SU-DHL-6 (cell line): ENCODE measurements around the gene C9orf40.

ENCODE experiments used
- H2AFZ ChIP-seq: fragments of 200-600 bp; sonication (generic); 2 replicates; pipeline ENCODE4 v1.6.1; 2014; ENCODE audit warnings: low read depth, mild to moderate bottlenecking, moderate library complexity, mixed read lengths, antibody characterized with exemption, low read length; ENCODE audit not compliant: severe bottlenecking
- H3F3A ChIP-seq: fragments of 200-600 bp; shearing (Covaris generic); 2 replicates; pipeline ENCODE4 v1.6.0; 2016; ENCODE audit warnings: antibody characterized with exemption, mild to moderate bottlenecking; ENCODE audit not compliant: insufficient read depth
- H3K27ac ChIP-seq: fragments of 200-600 bp; sonication (generic); 2 replicates; pipeline ENCODE4 v1.5.1; 2016; ENCODE audit warnings: low read depth, mild to moderate bottlenecking, low read length, moderate library complexity, mixed read lengths
- H3K27me3 ChIP-seq: fragments of 200-600 bp; sonication (generic), shearing (Covaris generic); 2 replicates; pipeline ENCODE4 v1.6.0; 2014; ENCODE audit warnings: mild to moderate bottlenecking, low read length
- H3K36me3 ChIP-seq: fragments of 200-600 bp; sonication (generic); 2 replicates; pipeline ENCODE4 v1.6.1; 2014; ENCODE audit warnings: mild to moderate bottlenecking, low read length, mixed read lengths
- H3K4me2 ChIP-seq: fragments of 300-600, 200-600 bp; shearing (Covaris generic), sonication (generic); 2 replicates; pipeline ENCODE4 v1.6.0; 2014; ENCODE audit warnings: low read length, low read depth, mild to moderate bottlenecking; ENCODE audit not compliant: poor library complexity, severe bottlenecking
- H3K4me3 ChIP-seq: fragments of 200-600 bp; sonication (generic); 2 replicates; pipeline ENCODE4 v1.5.1; 2014; ENCODE audit warnings: antibody characterized with exemption, low read length, mild to moderate bottlenecking, mixed read lengths; ENCODE audit not compliant: insufficient read depth, poor library complexity, severe bottlenecking
- H3K79me2 ChIP-seq: fragments of 200-600 bp; sonication (generic); 2 replicates; pipeline ENCODE4 v1.6.1; 2014; ENCODE audit warnings: mild to moderate bottlenecking, low read length, moderate library complexity; ENCODE audit not compliant: insufficient read depth
- H3K9ac ChIP-seq: fragments of 200-600 bp; sonication (generic); 2 replicates; pipeline ENCODE4 v1.7.0; 2014; ENCODE audit warnings: mild to moderate bottlenecking, low read length
- H3K9me2 ChIP-seq: fragments of 200-600 bp; sonication (generic); replicated peaks from 2 replicates; pipeline ENCODE4 v1.6.1; 2014; ENCODE audit warnings: low read length; ENCODE audit not compliant: insufficient read depth
- H3K9me3 ChIP-seq: fragments of 200-600 bp; sonication (generic); 2 replicates; pipeline ENCODE4 v1.6.1; 2014; ENCODE audit warnings: low read length, mixed read lengths; ENCODE audit not compliant: insufficient read depth
- H4K20me1 ChIP-seq: fragments of 200-600 bp; sonication (generic); 2 replicates; pipeline ENCODE4 v1.6.1; 2014; ENCODE audit warnings: low read depth, mild to moderate bottlenecking, antibody characterized with exemption, low read length, moderate library complexity, mixed read lengths
- CTCF ChIP-seq: fragments of 200-600 bp; sonication (generic); IDR thresholded peaks from one replicate; pipeline ENCODE4 v1.5.1; 2017; ENCODE audit warnings: antibody characterized with exemption, mild to moderate bottlenecking, low read length, moderate library complexity; ENCODE audit not compliant: insufficient read depth, poor library complexity, severe bottlenecking
- EZH2phosphoT487 ChIP-seq: fragments of 200-600 bp; sonication (generic), shearing (Covaris generic); conservative IDR thresholded peaks from 2 replicates; pipeline ENCODE4 v1.6.1; 2018; ENCODE audit warnings: mild to moderate bottlenecking, antibody characterized with exemption, low read length, moderate library complexity, mixed read lengths

C9orf40 gene

GRCh38 chr9:74977287-74977686 is 24.6 kb upstream of the C9orf40 start:
- Histone ChIP-seq H3K4me3 (no peak overlapping the region), H3K4me2 (no peak overlapping the region), H3F3A (no peaks in the 10 kb centered on the region), H4K20me1 (no peaks in the 10 kb centered on the region), H3K9me3 (no peaks in the 10 kb centered on the region), H2AFZ (no peak overlapping the region), H3K9ac (no peak overlapping the region), H3K36me3 (peaks cover 6% of the 10 kb centered on the region; the same call in 1 of the 2 replicates), H3K27me3 (no peaks in the 10 kb centered on the region), H3K9me2 (no peaks in the 10 kb centered on the region), H3K79me2 (no peaks in the 10 kb centered on the region), H3K27ac (no peak overlapping the region)
- TF ChIP-seq EZH2phosphoT487 = no peak
- no peak for TF ChIP-seq CTCF

- Histone ChIP-seq H3K27me3 (no peaks in the 10 kb centered on the region), H3K4me2 (no peak overlapping the region), H3K9ac (no peak overlapping the region), H3K36me3 (0 out of 2 replicates have a peak, but pooled peaks cover 6% of the 10 kb centered on the region), H3K79me2 (no peaks in the 10 kb centered on the region), H2AFZ (no peak overlapping the region), H4K20me1 (no peaks in the 10 kb centered on the region), H3F3A (no peaks in the 10 kb centered on the region), H3K27ac (no peak overlapping the region), H3K4me3 (no peak overlapping the region), H3K9me3 (no peaks in the 10 kb centered on the region), H3K9me2 (no peaks in the 10 kb centered on the region)
- TF ChIP-seq EZH2phosphoT487 (no peak), CTCF (no peak)
Measured at GRCh38 chr9:74975538-74975937, 22.8 kb upstream of the C9orf40 start.

DNA sequence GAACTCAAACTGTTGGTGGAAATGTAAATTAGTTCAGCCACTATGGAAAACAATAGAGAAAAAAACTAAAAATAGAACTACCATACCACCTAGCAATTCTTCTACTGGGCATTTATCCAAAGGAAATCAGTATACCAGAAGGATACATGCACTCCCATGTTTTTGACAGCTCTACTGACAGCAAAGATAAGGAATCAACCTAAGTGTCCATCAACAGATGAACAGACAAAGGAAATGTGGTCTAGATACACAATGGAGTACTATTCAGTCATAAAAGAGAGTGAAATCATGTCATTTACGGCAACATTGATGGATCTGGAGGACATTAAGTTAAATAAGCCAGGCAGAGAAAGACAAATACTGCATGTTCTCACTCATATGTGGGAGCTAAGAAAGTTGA is 21.8 kb upstream of the C9orf40 start:
- 0 out of 2 replicates have a peak, but pooled peaks cover 1% of the 10 kb centered on the region for H3K36me3 ChIP-seq
- H3K9me3 ChIP-seq = no peaks in the 10 kb centered on the region
- H3K4me2 ChIP-seq = no peak overlapping the region
- H2AFZ ChIP-seq = no peak overlapping the region
- no peaks in the 10 kb centered on the region for H3K9me2 ChIP-seq
- no peaks in the 10 kb centered on the region for H3F3A ChIP-seq
- H3K9ac ChIP-seq = no peak overlapping the region
- H3K27me3 ChIP-seq = no peaks in the 10 kb centered on the region
- H3K4me3 ChIP-seq = no peak overlapping the region
- TF ChIP-seq CTCF = no peak
- no peak for TF ChIP-seq EZH2phosphoT487
- H3K79me2 ChIP-seq = no peaks in the 10 kb centered on the region
- H4K20me1 ChIP-seq = no peaks in the 10 kb centered on the region
- H3K27ac ChIP-seq = no peak overlapping the region
